ENCODE measurements around the gene MYOD1.

The MYOD1 gene

GRCh38 chr11:17747131-17747955 lies 28.0 kb downstream of the MYOD1 start:
- DNase-seq (ENCODE audit: extremely low spot score, insufficient read length, low read depth) (no peak), FAIRE-seq (no peak)

GRCh38 chr11:17748044-17748443 lies 28.7 kb downstream of the MYOD1 start:
- FAIRE-seq = no peak
- DNase-seq (ENCODE audit: extremely low spot score, insufficient read length, low read depth) = no peak

- FAIRE-seq (no peak), DNase-seq (ENCODE audit: extremely low spot score, insufficient read length, low read depth) (no peak)
Observed at GRCh38 chr11:17748761-17749721, 29.7 kb downstream of the MYOD1 start.

- no peak for FAIRE-seq
- no peak for DNase-seq (ENCODE audit: extremely low spot score, insufficient read length, low read depth)
Observed at GRCh38 chr11:17750013-17750800, 30.8 kb downstream of the MYOD1 start.

GRCh38 chr11:17750801-17751165 lies 31.4 kb downstream of the MYOD1 start:
- no peak for DNase-seq (ENCODE audit: extremely low spot score, insufficient read length, low read depth)
- FAIRE-seq = no peak

GRCh38 chr11:17751558-17751957 lies 32.2 kb downstream of the MYOD1 start:
- DNase-seq (ENCODE audit: extremely low spot score, insufficient read length, low read depth) (no peak), FAIRE-seq (no peak)

GRCh38 chr11:17752144-17752543 lies 32.8 kb downstream of the MYOD1 start:
- FAIRE-seq (no peak), DNase-seq (ENCODE audit: extremely low spot score, insufficient read length, low read depth) (no peak)

- DNase-seq (ENCODE audit: extremely low spot score, insufficient read length, low read depth) (no peak), FAIRE-seq (no peak)
Observed at GRCh38 chr11:17753153-17753552, 33.8 kb downstream of the MYOD1 start.

- no peak for FAIRE-seq
- no peak for DNase-seq (ENCODE audit: extremely low spot score, insufficient read length, low read depth)
Observed at GRCh38 chr11:17753641-17754040, 34.3 kb downstream of the MYOD1 start.

GRCh38 chr11:17755891-17756290 lies 36.5 kb downstream of the MYOD1 start:
- no peak for FAIRE-seq
- DNase-seq (ENCODE audit: extremely low spot score, insufficient read length, low read depth) = no peak

- no peak for FAIRE-seq
- peak; percentile 26 for DNase-seq (ENCODE audit: extremely low spot score, insufficient read length, low read depth)
Observed at GRCh38 chr11:17760102-17761029, 41.0 kb downstream of the MYOD1 start.

GRCh38 chr11:17762309-17762974 lies 43.1 kb downstream of the MYOD1 start:
- DNase-seq (ENCODE audit: extremely low spot score, insufficient read length, low read depth) = peak; percentile 15
- peak; percentile 26 for FAIRE-seq

- no peak for DNase-seq (ENCODE audit: extremely low spot score, insufficient read length, low read depth)
- FAIRE-seq = no peak
Observed at GRCh38 chr11:17763244-17763643, 43.9 kb downstream of the MYOD1 start.

GRCh38 chr11:17763703-17764102 lies 44.3 kb downstream of the MYOD1 start:
- DNase-seq (ENCODE audit: extremely low spot score, insufficient read length, low read depth) (no peak), FAIRE-seq (no peak)

- FAIRE-seq (no peak), DNase-seq (ENCODE audit: extremely low spot score, insufficient read length, low read depth) (no peak)
Observed at GRCh38 chr11:17764446-17765218, 45.3 kb downstream of the MYOD1 start.

- DNase-seq (ENCODE audit: extremely low spot score, insufficient read length, low read depth) (no peak), FAIRE-seq (no peak)
Observed at GRCh38 chr11:17765356-17766072, 46.1 kb downstream of the MYOD1 start.

GRCh38 chr11:17766073-17766359 lies 46.6 kb downstream of the MYOD1 start:
- FAIRE-seq = no peak

GRCh38 chr11:17766590-17766989 lies 47.2 kb downstream of the MYOD1 start:
- DNase-seq (ENCODE audit: extremely low spot score, insufficient read length, low read depth) = no peak
- no peak for FAIRE-seq

More at GRCh38 chr11:17766073-17766359, 46.6 kb downstream of the MYOD1 start:
- DNase-seq (ENCODE audit: extremely low spot score, insufficient read length, low read depth) = no peak

Data from GM18507 (cell line).